GM23338 (cell line): ENCODE data around the gene WIF1. TPM values are rescaled to one million over a fixed set of nuclear protein-coding genes. Genes with fewer than 3 reads are reported as not detected.

Source experiments
- ATAC-seq: fragments of 200-7000 bp; cut with Tn5 transposase; 3 replicates; pipeline ENCODE4 v1.9.1; 2020
- DNase-seq: peaks from one replicate; pipeline ENCODE4 v3.0.0-alpha.2; 2015; ENCODE audit warnings: low spot score
- H2AFZ ChIP-seq: fragments of 200-600 bp; sonication (generic); 2 replicates; pipeline ENCODE4 v1.8.0; 2016; ENCODE audit warnings: antibody characterized with exemption, mild to moderate bottlenecking, moderate library complexity
- H3F3A ChIP-seq: fragments of 200-600 bp; sonication (generic); replicated peaks from 2 replicates; pipeline ENCODE4 v1.8.0; 2017; ENCODE audit warnings: antibody characterized with exemption, mixed run types, low read depth
- H3K27ac ChIP-seq: fragments of 200-600 bp; sonication (generic); 2 replicates; pipeline ENCODE4 v1.6.1; 2016; ENCODE audit warnings: low read depth
- H3K27me3 ChIP-seq: fragments of 200-600 bp; sonication (generic); 2 replicates; pipeline ENCODE4 v1.8.0; 2016; ENCODE audit warnings: mild to moderate bottlenecking, mixed run types, moderate library complexity; ENCODE audit not compliant: insufficient read depth
- H3K36me3 ChIP-seq: fragments of 200-600 bp; sonication (generic); 2 replicates; pipeline ENCODE4 v1.8.0; 2016; ENCODE audit warnings: mild to moderate bottlenecking; ENCODE audit not compliant: insufficient read depth
- H3K4me1 ChIP-seq: fragments of 200-600 bp; sonication (generic); 2 replicates; pipeline ENCODE4 v1.8.0; 2016; ENCODE audit warnings: mild to moderate bottlenecking, moderate library complexity; ENCODE audit not compliant: insufficient read depth
- H3K4me2 ChIP-seq: fragments of 200-600 bp; sonication (generic); 2 replicates; pipeline ENCODE4 v1.7.1; 2017; ENCODE audit warnings: mixed run types
- H3K4me3 ChIP-seq: fragments of 200-600 bp; sonication (generic); 2 replicates; pipeline ENCODE4 v1.6.1; 2016; ENCODE audit warnings: mixed run types
- H3K79me2 ChIP-seq: fragments of 200-600 bp; sonication (generic); replicated peaks from 2 replicates; pipeline ENCODE4 v1.8.0; 2017; ENCODE audit warnings: mild to moderate bottlenecking; ENCODE audit not compliant: insufficient read depth
- H3K9me2 ChIP-seq: fragments of 200-600 bp; sonication (generic); 2 replicates; pipeline ENCODE4 v1.8.0; 2017; ENCODE audit not compliant: insufficient read depth
- H4K20me1 ChIP-seq: fragments of 200-600 bp; sonication (generic); replicated peaks from 2 replicates; pipeline ENCODE4 v1.8.0; 2017; ENCODE audit warnings: mild to moderate bottlenecking; ENCODE audit not compliant: insufficient read depth
- H3K27ac Mint-ChIP-seq: 2 replicates; pipeline ENCODE4 v1.8.0; 2020; ENCODE audit warnings: inconsistent platforms, mild to moderate bottlenecking, moderate library complexity, mixed read lengths
- H3K27me3 Mint-ChIP-seq: 3 replicates; pipeline ENCODE4 v1.8.0; 2022; ENCODE audit warnings: low read depth, mild to moderate bottlenecking, moderate library complexity, mixed read lengths, inconsistent platforms; ENCODE audit not compliant: insufficient read depth, poor library complexity
- H3K36me3 Mint-ChIP-seq: 3 replicates; pipeline ENCODE4 v1.8.0; 2021; ENCODE audit warnings: low read depth, mild to moderate bottlenecking, inconsistent platforms, moderate library complexity, mixed read lengths
- H3K4me1 Mint-ChIP-seq: 3 replicates; pipeline ENCODE4 v1.8.0; 2020; ENCODE audit warnings: mild to moderate bottlenecking, inconsistent platforms, mixed read lengths
- H3K4me3 Mint-ChIP-seq: 3 replicates; pipeline ENCODE4 v1.8.0; 2021; ENCODE audit warnings: moderate library complexity, mild to moderate bottlenecking, inconsistent platforms, mixed read lengths
- H3K9me3 Mint-ChIP-seq: 3 replicates; pipeline ENCODE4 v1.8.0; 2020; ENCODE audit warnings: moderate library complexity, mild to moderate bottlenecking, inconsistent platforms, mixed read lengths
- CREB1 ChIP-seq: fragments of 250-450 bp; sonication (Bioruptor Pico); IDR thresholded peaks from 2 replicates; pipeline ENCODE4 v1.5.0; 2020; ENCODE audit warnings: low read depth, mild to moderate bottlenecking, moderate library complexity
- CTCF ChIP-seq, 2 experiments: fragments of 200-600 bp in 1 of 2; sonication (generic) in 1 of 2; conservative IDR thresholded peaks; 2 replicates each; pipeline versions ENCODE4 v1.5.1 to v1.6.1; 2016 to 2017; ENCODE audit warnings: antibody characterized with exemption in 2 of 2, low read depth in 2 of 2, mild to moderate bottlenecking in 2 of 2, moderate library complexity in 1 of 2
- ETS1 ChIP-seq: IDR thresholded peaks from 2 replicates; pipeline ENCODE4 v1.6.1; 2016; ENCODE audit warnings: antibody characterized with exemption
- EZH2 ChIP-seq: fragments of 200-600 bp; sonication (generic); IDR thresholded peaks from one replicate; pipeline ENCODE4 v1.8.0; 2017; ENCODE audit warnings: antibody characterized with exemption, mild to moderate bottlenecking, low read depth; ENCODE audit not compliant: unreplicated experiment
- EZH2phosphoT487 ChIP-seq: fragments of 200-600 bp; sonication (generic); IDR thresholded peaks from one replicate; pipeline ENCODE4 v1.8.1; 2018; ENCODE audit warnings: antibody characterized with exemption; ENCODE audit not compliant: unreplicated experiment
- JUNB ChIP-seq: IDR thresholded peaks from one replicate; pipeline ENCODE4 v1.6.1; 2016; ENCODE audit warnings: antibody characterized with exemption; ENCODE audit not compliant: unreplicated experiment
- NANOG ChIP-seq: IDR thresholded peaks from 2 replicates; pipeline ENCODE4 v1.6.1; 2016; ENCODE audit warnings: antibody characterized with exemption, borderline replicate concordance
- ZNF331 ChIP-seq: fragments of 250-450 bp; sonication (Bioruptor Pico); IDR thresholded peaks from 2 replicates; pipeline ENCODE4 v1.5.0; 2020; ENCODE audit warnings: low read depth, mild to moderate bottlenecking, moderate library complexity
- ZNF462 ChIP-seq: fragments of 250-450 bp; sonication (Bioruptor Pico); IDR thresholded peaks from 2 replicates; pipeline ENCODE4 v1.5.0; 2020; ENCODE audit warnings: mild to moderate bottlenecking, moderate library complexity
- polyA plus RNA-seq: library from polyadenylated mRNA; unstranded; fragments of >200 nt; fragmentation: Nextera tagmentation; extraction: Ambion mirVana; gene quantifications from 2 replicates; pipeline ENCODE4 v1.2.1, GENCODE V29; 2016
- total RNA-seq: library from RNA; depleted of rRNA; stranded (reverse); fragments of >200 nt; shearing (Covaris generic); gene quantifications from 2 replicates; pipeline ENCODE4 v1.2.3, GENCODE V29; 2014

WIF1 gene
- total and polyA plus RNA-seq, 2 experiments from 2014 or later = 4.1 to 4.2 TPM

DNA sequence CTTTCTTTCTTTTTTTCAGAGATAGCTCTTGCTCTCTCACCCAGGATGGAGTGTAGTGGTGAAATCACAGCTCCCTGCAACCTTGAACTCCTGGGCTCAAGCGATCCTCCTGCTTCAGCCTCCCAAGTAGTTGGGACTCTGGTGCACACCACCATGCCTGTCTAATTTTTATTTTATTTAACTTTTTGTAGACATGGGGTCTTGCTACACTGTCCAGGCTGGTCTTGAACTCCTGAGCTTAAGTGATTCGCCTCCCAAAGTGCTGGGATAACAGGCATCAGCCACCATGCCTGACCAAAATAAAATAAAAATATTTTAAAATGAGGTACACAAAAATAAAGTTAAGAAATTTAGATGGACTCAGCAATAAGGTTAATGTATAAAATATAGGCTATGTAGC is 43.1 kb upstream of the WIF1 start:
- Mint-ChIP-seq H3K9me3 (peaks cover 6% of the 10 kb centered on the region; the same call in 2 of the 3 replicates), H3K4me1 (no peaks in the 10 kb centered on the region), H3K27me3 (peaks cover 10% of the 10 kb centered on the region), H3K36me3 (peaks cover 5% of the 10 kb centered on the region; the same call in 1 of the 3 replicates), H3K27ac (no peak overlapping the region), H3K4me3 (no peak overlapping the region)
- DNase-seq (no peak), ATAC-seq (no peak)
- H2AFZ ChIP-seq = no peak overlapping the region
- no peaks in the 10 kb centered on the region for H4K20me1 ChIP-seq
- no peaks in the 10 kb centered on the region for H3K36me3 ChIP-seq
- H3K27me3 ChIP-seq = peaks cover 6% of the 10 kb centered on the region
- no peak overlapping the region for H3K4me2 ChIP-seq
- H3K9me2 ChIP-seq = no peaks in the 10 kb centered on the region
- H3K4me1 ChIP-seq = no peaks in the 10 kb centered on the region
- no peak overlapping the region for H3K4me3 ChIP-seq
- no peak overlapping the region for H3K27ac ChIP-seq
- TF ChIP-seq EZH2 = no peak
- TF ChIP-seq ETS1 = no peak
- TF ChIP-seq ZNF462 = no peak
- TF ChIP-seq JUNB = no peak
- TF ChIP-seq EZH2phosphoT487 = no peak
- no peak for TF ChIP-seq NANOG
- no peak for TF ChIP-seq CTCF (conservative IDR thresholded peaks at IDR 0.05; ENCODE audit: low read depth in 2 of 2)
- TF ChIP-seq CREB1 (CRISPR knock-in tag) = no peak
- no peak for TF ChIP-seq ZNF331
- no peaks in the 10 kb centered on the region for H3K79me2 ChIP-seq
- no peaks in the 10 kb centered on the region for H3F3A ChIP-seq
